Astrocyte of the spinal cord (primary cell): ENCODE results near the gene KCNG2.

ENCODE experiments used
- DNase-seq: peaks from one replicate; pipeline ENCODE4 v3.0.0; 2011; ENCODE audit warnings: low read depth, low spot score
- H3K4me3 ChIP-seq: 2 replicates; pipeline ENCODE4 v1.5.1; 2011; ENCODE audit warnings: low read depth, mild to moderate bottlenecking, low read length, moderate library complexity
- in situ Hi-C: cut with HindIII; loops from 2 replicates; pipeline ENCODE4 v1.10.0; 2017; ENCODE audit warnings: low sequenced_read_pairs
- TF ChIP-seq, protein P1 (sequence below): IDR thresholded peaks from 2 replicates; pipeline ENCODE4 v1.5.1; 2012; ENCODE audit warnings: low read depth, mild to moderate bottlenecking, low read length, inconsistent platforms

The KCNG2 gene

DNA sequence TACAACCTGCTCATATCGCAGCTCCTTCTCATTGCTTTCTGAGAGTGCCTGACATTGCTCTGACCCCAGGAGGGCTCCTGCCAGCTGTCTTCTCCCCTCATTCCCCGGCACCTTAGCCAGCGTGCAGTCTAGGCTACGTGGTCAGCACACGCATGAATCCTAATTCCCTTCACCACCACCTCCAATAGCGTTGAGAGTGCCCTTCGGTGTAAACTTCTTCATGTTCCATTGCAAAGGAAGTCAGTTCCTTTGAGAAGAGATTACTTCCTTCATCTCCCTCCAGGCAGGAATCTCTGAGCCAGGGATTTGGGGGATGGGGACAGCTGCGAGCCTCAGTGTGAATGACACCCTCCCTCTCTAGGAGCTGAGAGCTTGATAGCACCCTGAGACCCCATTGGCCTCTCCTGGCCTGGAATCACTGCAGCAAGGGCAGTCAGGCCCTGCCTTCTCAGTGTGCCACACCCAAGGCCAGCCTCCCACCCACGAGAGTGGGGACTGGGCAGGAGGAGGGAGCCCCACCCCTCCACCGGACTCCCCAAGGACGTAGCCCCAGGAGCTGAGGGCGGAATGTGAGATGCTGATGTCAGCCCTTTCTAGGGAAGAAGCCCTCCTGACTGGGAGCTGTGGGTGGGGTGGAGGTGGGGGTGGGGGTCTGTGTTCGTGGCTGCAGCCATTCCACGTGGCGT lies 100.3 kb downstream of the KCNG2 start:
- TF ChIP-seq, protein P1, sequence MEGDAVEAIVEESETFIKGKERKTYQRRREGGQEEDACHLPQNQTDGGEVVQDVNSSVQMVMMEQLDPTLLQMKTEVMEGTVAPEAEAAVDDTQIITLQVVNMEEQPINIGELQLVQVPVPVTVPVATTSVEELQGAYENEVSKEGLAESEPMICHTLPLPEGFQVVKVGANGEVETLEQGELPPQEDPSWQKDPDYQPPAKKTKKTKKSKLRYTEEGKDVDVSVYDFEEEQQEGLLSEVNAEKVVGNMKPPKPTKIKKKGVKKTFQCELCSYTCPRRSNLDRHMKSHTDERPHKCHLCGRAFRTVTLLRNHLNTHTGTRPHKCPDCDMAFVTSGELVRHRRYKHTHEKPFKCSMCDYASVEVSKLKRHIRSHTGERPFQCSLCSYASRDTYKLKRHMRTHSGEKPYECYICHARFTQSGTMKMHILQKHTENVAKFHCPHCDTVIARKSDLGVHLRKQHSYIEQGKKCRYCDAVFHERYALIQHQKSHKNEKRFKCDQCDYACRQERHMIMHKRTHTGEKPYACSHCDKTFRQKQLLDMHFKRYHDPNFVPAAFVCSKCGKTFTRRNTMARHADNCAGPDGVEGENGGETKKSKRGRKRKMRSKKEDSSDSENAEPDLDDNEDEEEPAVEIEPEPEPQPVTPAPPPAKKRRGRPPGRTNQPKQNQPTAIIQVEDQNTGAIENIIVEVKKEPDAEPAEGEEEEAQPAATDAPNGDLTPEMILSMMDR: no peak
- no peak for DNase-seq
- no peak overlapping the region for H3K4me3 ChIP-seq
- in situ Hi-C loops: no loop called here

DNA sequence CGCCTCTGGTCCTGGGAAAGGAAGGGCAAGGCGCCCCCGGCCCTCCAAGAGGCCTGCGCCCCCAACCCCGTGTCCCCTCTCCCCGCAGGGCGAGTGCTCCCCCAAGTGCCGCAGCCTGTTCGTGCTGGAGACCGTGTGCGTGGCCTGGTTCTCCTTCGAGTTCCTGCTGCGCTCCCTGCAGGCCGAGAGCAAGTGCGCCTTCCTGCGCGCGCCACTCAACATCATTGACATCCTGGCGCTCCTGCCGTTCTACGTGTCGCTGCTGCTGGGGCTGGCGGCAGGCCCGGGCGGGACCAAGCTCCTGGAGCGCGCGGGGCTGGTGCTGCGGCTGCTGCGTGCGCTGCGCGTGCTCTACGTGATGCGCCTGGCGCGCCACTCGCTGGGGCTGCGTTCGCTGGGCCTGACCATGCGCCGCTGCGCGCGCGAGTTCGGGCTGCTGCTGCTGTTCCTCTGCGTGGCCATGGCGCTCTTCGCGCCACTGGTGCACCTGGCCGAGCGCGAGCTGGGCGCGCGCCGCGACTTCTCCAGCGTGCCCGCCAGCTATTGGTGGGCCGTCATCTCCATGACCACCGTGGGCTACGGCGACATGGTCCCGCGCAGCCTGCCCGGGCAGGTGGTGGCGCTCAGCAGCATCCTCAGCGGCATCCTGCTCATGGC lies 101.3 kb downstream of the KCNG2 start:
- no peak overlapping the region for H3K4me3 ChIP-seq
- TF ChIP-seq, protein P1: no peak
- in situ Hi-C loops: no loop called here
- no peak for DNase-seq

DNA sequence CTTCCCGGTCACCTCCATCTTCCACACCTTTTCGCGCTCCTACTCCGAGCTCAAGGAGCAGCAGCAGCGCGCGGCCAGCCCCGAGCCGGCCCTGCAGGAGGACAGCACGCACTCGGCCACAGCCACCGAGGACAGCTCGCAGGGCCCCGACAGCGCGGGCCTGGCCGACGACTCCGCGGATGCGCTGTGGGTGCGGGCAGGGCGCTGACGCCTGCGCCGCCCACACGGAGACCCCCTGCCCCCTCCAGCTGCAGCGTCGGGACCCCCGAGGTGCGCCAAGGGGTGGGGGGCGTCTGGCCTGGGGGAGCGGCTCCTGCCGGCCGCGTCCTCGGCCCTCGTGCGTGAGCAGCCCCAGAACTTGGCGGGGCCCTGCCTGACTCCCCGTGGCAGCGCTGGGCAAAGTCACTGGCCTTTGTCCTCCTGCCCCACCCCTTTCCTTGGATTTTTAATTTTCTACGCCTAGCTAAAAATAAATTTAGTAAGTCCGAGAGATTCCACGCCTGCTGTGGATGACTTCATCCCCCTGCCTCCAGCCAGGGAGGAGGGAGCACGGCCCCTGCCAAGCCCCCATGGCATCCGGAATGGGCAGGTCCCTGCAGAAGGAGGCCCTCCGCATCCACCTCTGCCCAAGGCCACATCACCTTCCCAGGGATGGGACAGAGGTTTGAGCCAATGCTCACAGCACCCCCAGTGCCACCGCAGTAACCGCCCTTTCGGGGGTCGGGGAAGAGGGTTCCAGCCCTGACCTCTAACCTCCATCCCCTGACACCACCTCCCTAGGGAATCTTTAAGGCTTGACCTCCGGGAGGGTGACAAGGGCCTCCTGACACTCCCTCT lies 102.1 kb downstream of the KCNG2 start:
- H3K4me3 ChIP-seq: no peak overlapping the region
- in situ Hi-C loops: no loop called here
- TF ChIP-seq, protein P1: no peak
- no peak for DNase-seq

GRCh38 chr18:79900610-79901570 lies 103.2 kb downstream of the KCNG2 start:
- TF ChIP-seq, protein P1: no peak
- no peak for DNase-seq
- in situ Hi-C loops: no loop called here
- H3K4me3 ChIP-seq: no peak overlapping the region

- H3K4me3 ChIP-seq: no peak overlapping the region
- DNase-seq: no peak
- in situ Hi-C loops: no loop called here
- TF ChIP-seq, protein P1: no peak
Observed at GRCh38 chr18:79901665-79902064, 103.9 kb downstream of the KCNG2 start.

DNA sequence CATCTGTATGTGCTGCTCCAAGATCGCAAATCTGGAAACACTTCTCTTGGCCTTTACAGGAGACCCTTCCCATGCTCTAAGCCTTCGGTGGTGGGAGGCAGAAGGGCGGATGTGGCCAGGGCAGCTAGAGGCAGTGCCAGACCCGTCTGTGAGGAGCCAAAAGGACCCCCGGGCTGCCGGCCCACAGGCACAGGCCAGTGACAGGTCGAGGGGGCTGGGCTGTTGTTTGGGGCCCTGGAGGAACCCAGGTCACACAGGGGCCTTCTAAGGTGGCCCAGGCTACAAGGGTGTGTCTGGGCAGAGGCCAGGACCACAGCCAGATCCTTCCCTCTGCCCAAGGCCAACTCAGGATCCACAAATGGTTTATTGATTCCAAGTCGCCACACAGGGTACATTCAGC lies 104.3 kb downstream of the KCNG2 start:
- no peak overlapping the region for H3K4me3 ChIP-seq
- no peak for DNase-seq
- in situ Hi-C loops: no loop called here
- TF ChIP-seq, protein P1: no peak
